Measurements from ENCODE around the gene BTRC. TPM values are rescaled to one million over a fixed set of nuclear protein-coding genes. Genes with fewer than 3 reads are reported as not detected.

BTRC gene
- total RNA-seq, 1 donor from 2014 or later: 16.7 TPM

GRCh38 chr10:101441541-101442455 is 87.8 kb downstream of the BTRC start:
- peak; percentile 74 for DNase-seq (ENCODE audit: low read depth)

GRCh38 chr10:101442456-101442800 is 88.5 kb downstream of the BTRC start:
- DNase-seq (ENCODE audit: low read depth): no peak

- DNase-seq (ENCODE audit: low read depth): no peak
These were observed 90.3 kb downstream of the BTRC start for GRCh38 chr10:101444058-101444898.

GRCh38 chr10:101446071-101446470 is 92.1 kb downstream of the BTRC start:
- DNase-seq (ENCODE audit: low read depth): no peak

- DNase-seq (ENCODE audit: low read depth): peak; percentile 50
These were observed 93.0 kb downstream of the BTRC start for GRCh38 chr10:101446947-101447346.

GRCh38 chr10:101447477-101447876 is 93.5 kb downstream of the BTRC start:
- no peak for DNase-seq (ENCODE audit: low read depth)

- DNase-seq (ENCODE audit: low read depth): no peak
These were observed 96.5 kb downstream of the BTRC start for GRCh38 chr10:101450277-101451080.

GRCh38 chr10:101451261-101451660 is 97.3 kb downstream of the BTRC start:
- DNase-seq (ENCODE audit: low read depth): no peak

- no peak for DNase-seq (ENCODE audit: low read depth)
These were observed 97.7 kb downstream of the BTRC start for GRCh38 chr10:101451667-101452069.

- no peak for DNase-seq (ENCODE audit: low read depth)
These were observed 98.2 kb downstream of the BTRC start for GRCh38 chr10:101452176-101452575.

GRCh38 chr10:101452593-101452992 is 98.6 kb downstream of the BTRC start:
- DNase-seq (ENCODE audit: low read depth): no peak

- no peak for DNase-seq (ENCODE audit: low read depth)
These were observed 99.4 kb downstream of the BTRC start for GRCh38 chr10:101453318-101453717.

GRCh38 chr10:101453791-101454718 is 100.1 kb downstream of the BTRC start:
- DNase-seq (ENCODE audit: low read depth): peak; percentile 34

GRCh38 chr10:101458869-101459268 is 104.9 kb downstream of the BTRC start:
- peak; percentile 53 for DNase-seq (ENCODE audit: low read depth)

- DNase-seq (ENCODE audit: low read depth): no peak
These were observed 110.1 kb downstream of the BTRC start for GRCh38 chr10:101464082-101464481.

GRCh38 chr10:101464599-101464998 is 110.6 kb downstream of the BTRC start:
- DNase-seq (ENCODE audit: low read depth): no peak

- no peak for DNase-seq (ENCODE audit: low read depth)
These were observed 112.3 kb downstream of the BTRC start for GRCh38 chr10:101466016-101466912.

GRCh38 chr10:101467286-101467770 is 113.4 kb downstream of the BTRC start:
- peak; percentile 71 for DNase-seq (ENCODE audit: low read depth)

GRCh38 chr10:101468159-101468558 is 114.2 kb downstream of the BTRC start:
- no peak for DNase-seq (ENCODE audit: low read depth)
